ENCODE measurements around the gene ZNF574.

The ZNF574 gene

DNA sequence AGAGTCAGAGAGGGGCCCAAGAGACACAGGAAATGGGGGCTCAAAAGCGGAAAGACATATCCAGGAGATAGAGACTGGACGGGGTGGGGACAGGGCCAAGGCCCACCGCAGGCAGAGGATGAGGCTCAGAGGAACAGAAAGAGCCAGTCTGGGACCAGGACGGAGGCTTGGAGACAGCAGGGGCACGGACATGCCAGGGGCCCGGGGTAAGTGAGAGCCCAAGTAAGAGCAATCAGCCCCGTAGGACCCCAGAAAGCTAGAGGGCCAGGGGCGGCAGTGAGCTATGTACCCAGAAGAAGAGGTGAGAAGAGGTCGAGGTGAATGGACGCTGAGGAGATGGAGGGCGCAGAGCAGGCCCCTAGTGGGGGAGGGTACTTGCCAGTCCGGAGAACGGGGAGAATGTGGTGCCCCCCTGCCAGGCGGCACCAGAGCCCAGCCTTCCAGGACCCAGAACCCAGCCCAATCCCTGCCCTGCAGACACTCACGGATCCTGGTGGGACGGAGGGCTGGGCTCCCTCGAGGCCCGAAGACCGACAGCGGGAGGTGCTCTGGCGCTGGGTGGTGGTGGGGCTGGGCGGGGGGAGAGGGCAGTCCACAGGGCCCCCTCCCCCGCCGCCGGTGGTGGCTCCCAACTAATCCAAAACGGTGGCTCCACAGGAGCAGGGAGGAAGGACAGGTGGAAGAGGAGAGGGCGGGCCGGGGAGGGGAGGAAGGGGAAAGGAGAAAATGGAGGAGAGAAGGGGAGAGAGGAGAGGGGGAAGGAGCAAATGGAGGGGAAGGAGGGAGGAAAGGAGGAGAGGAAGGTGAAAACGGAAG is 7.0 kb upstream of the ZNF574 start:
- Mint-ChIP-seq H3K27me3 (peaks cover 4% of the 10 kb centered on the region), H3K27ac (no peak overlapping the region), H3K36me3 (no peaks in the 10 kb centered on the region), H3K4me3 (no peak overlapping the region), H3K4me1 (no peaks in the 10 kb centered on the region), H3K9me3 (no peaks in the 10 kb centered on the region)

- Mint-ChIP-seq H3K36me3 (no peaks in the 10 kb centered on the region), H3K27me3 (no peaks in the 10 kb centered on the region), H3K4me3 (no peak within 1 kb of the TSS), H3K9me3 (no peaks in the 10 kb centered on the region), H3K27ac (no peak within 1 kb of the TSS), H3K4me1 (peaks cover 4% of the 10 kb centered on the region)
These were observed 6.2 kb upstream of the ZNF574 start, which contains the start of gene GRIK5 for GRCh38 chr19:42069619-42070351. TSS of gene GRIK5 (minus strand) at chr19:42070206. CDS start at chr19:42065770, 4,436 bp downstream.

DNA sequence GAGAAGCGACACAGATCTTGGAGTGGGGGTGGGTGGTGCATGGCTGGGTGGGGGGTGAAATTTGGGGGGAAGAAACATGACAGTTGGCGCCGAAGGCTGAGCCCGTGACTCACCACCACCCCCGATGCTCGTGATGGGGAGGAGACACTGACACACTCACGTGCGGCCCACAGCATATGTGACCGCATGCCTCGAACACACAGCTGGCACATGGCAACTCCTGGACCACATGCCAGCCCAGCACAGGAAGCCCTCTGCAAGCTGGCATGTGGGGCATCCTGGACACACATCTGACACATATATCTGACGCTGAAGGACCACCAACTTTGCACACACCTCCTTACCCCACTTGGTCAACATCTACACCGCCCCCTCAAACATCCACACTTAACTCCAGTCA is 4.7 kb upstream of the ZNF574 start:
- H3K9me3 Mint-ChIP-seq, result no peaks in the 10 kb centered on the region
- H3K27ac Mint-ChIP-seq, result no peak overlapping the region
- no peaks in the 10 kb centered on the region for H3K27me3 Mint-ChIP-seq
- peaks cover 13% of the 10 kb centered on the region for H3K4me1 Mint-ChIP-seq
- no peak overlapping the region for H3K4me3 Mint-ChIP-seq
- H3K36me3 Mint-ChIP-seq, result peaks cover 2% of the 10 kb centered on the region

GRCh38 chr19:42074513-42075363 is 1.2 kb upstream of the ZNF574 start:
- peaks cover 34% of the 10 kb centered on the region for H3K4me1 Mint-ChIP-seq
- H3K4me3 Mint-ChIP-seq, result peak overlapping the region; percentile 94
- peak overlapping the region; percentile 100 for H3K27ac Mint-ChIP-seq
- H3K27me3 Mint-ChIP-seq, result no peaks in the 10 kb centered on the region
- H3K36me3 Mint-ChIP-seq, result peaks cover 2% of the 10 kb centered on the region
- no peaks in the 10 kb centered on the region for H3K9me3 Mint-ChIP-seq

- peaks cover 34% of the 10 kb centered on the region for H3K4me1 Mint-ChIP-seq
- no peaks in the 10 kb centered on the region for H3K9me3 Mint-ChIP-seq
These were observed 676 bp upstream of the ZNF574 start for GRCh38 chr19:42075364-42075615.

GRCh38 chr19:42076380-42076944 is 496 bp downstream of the ZNF574 start:
- peak overlapping the region; percentile 97 for H3K27ac Mint-ChIP-seq
- peaks cover 5% of the 10 kb centered on the region for H3K36me3 Mint-ChIP-seq
- no peaks in the 10 kb centered on the region for H3K27me3 Mint-ChIP-seq
- H3K9me3 Mint-ChIP-seq, result no peaks in the 10 kb centered on the region
- H3K4me3 Mint-ChIP-seq, result peak overlapping the region; percentile 96
- peaks cover 38% of the 10 kb centered on the region for H3K4me1 Mint-ChIP-seq

More at GRCh38 chr19:42075364-42075615, 676 bp upstream of the ZNF574 start:
- Mint-ChIP-seq H3K36me3 (peaks cover 2% of the 10 kb centered on the region), H3K27ac (peak overlapping the region; percentile 100), H3K4me3 (peak overlapping the region; percentile 94), H3K27me3 (no peaks in the 10 kb centered on the region)

DNA sequence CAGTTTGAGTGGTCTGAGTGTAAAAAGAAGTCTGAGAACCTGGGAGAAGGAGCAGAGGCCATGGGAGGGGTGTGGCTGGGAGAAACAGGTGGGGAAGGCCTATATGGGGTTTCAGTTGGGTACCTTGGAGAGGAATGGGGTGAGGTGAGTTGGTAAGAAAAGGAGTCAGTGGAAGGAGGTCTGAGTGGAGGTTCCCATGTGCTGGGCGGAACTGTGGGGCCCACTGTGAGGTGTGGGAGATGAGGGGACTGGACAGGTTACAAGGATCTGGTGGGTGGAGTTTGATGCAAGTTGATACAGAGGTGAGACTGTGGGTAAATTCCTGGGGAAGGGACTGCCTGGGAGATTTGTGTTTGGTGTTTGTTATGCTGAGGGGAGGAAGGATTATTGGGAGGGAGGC is 2.1 kb downstream of the ZNF574 start:
- Mint-ChIP-seq H3K4me1 (peaks cover 45% of the 10 kb centered on the region), H3K36me3 (peaks cover 8% of the 10 kb centered on the region), H3K27ac (peak overlapping the region; percentile 14), H3K4me3 (peak overlapping the region; percentile 96), H3K9me3 (no peaks in the 10 kb centered on the region), H3K27me3 (no peaks in the 10 kb centered on the region)

GRCh38 chr19:42078538-42079275 is 2.7 kb downstream of the ZNF574 start:
- Mint-ChIP-seq H3K9me3 (no peaks in the 10 kb centered on the region), H3K4me1 (peaks cover 45% of the 10 kb centered on the region), H3K27ac (peak overlapping the region; percentile 14), H3K27me3 (no peaks in the 10 kb centered on the region), H3K4me3 (peak overlapping the region; percentile 96), H3K36me3 (peaks cover 8% of the 10 kb centered on the region)

DNA sequence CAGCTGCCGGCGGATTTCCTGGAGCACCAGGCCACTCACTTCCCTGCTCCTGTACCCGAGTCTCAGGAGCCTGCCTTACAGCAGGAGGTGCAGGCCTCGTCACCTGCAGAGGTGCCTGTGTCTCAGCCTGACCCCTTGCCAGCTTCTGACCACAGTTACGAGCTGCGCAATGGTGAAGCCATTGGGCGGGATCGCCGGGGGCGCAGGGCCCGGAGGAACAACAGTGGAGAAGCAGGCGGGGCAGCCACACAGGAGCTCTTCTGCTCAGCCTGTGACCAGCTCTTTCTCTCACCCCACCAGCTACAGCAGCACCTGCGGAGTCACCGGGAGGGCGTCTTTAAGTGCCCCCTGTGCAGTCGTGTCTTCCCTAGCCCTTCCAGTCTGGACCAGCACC is 3.3 kb downstream of the ZNF574 start:
- no peak overlapping the region for H3K27ac Mint-ChIP-seq
- no peak overlapping the region for H3K4me3 Mint-ChIP-seq

DNA sequence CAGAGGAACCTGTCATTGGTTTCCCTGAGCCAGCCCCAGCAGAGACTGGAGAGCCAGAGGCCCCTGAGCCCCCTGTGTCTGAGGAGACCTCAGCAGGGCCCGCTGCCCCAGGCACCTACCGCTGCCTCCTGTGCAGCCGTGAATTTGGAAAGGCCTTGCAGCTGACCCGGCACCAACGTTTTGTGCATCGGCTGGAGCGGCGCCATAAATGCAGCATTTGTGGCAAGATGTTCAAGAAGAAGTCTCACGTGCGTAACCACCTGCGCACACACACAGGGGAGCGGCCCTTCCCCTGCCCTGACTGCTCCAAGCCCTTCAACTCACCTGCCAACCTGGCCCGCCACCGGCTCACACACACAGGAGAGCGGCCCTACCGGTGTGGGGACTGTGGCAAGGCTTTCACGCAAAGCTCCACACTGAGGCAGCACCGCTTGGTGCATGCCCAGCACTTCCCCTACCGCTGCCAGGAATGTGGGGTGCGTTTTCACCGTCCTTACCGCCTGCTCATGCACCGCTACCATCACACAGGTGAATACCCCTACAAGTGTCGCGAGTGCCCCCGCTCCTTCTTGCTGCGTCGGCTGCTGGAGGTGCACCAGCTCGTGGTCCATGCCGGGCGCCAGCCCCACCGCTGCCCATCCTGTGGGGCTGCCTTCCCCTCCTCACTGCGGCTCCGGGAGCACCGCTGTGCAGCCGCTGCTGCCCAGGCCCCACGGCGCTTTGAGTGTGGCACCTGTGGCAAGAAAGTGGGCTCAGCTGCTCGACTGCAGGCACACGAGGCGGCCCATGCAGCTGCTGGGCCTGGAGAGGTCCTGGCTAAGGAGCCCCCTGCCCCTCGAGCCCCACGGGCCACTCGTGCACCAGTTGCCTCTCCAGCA is 4.2 kb downstream of the ZNF574 start:
- H3K36me3 Mint-ChIP-seq, result peaks cover 8% of the 10 kb centered on the region
- peaks cover 40% of the 10 kb centered on the region for H3K4me1 Mint-ChIP-seq
- no peak overlapping the region for H3K27ac Mint-ChIP-seq

More for the DNA sequence above, 3.3 kb downstream of the ZNF574 start:
- peaks cover 45% of the 10 kb centered on the region for H3K4me1 Mint-ChIP-seq
- no peaks in the 10 kb centered on the region for H3K27me3 Mint-ChIP-seq
- H3K9me3 Mint-ChIP-seq, result no peaks in the 10 kb centered on the region
- peaks cover 8% of the 10 kb centered on the region for H3K36me3 Mint-ChIP-seq

DNA sequence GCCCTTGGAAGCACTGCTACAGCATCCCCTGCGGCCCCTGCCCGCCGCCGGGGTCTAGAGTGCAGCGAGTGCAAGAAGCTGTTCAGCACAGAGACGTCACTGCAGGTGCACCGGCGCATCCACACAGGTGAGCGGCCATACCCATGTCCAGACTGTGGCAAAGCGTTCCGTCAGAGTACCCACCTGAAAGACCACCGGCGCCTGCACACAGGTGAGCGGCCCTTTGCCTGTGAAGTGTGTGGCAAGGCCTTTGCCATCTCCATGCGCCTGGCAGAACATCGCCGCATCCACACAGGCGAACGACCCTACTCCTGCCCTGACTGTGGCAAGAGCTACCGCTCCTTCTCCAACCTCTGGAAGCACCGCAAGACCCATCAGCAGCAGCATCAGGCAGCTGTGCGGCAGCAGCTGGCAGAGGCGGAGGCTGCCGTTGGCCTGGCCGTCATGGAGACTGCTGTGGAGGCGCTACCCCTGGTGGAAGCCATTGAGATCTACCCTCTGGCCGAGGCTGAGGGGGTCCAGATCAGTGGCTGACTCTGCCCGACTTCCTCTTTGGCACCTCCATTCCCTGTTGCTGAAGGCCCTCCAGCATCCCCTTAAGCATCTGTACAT is 4.9 kb downstream of the ZNF574 start:
- H3K4me1 Mint-ChIP-seq, result peaks cover 34% of the 10 kb centered on the region
- no peak overlapping the region for H3K4me3 Mint-ChIP-seq
- no peak overlapping the region for H3K27ac Mint-ChIP-seq
- peaks cover 6% of the 10 kb centered on the region for H3K36me3 Mint-ChIP-seq
- H3K9me3 Mint-ChIP-seq, result no peaks in the 10 kb centered on the region
- no peaks in the 10 kb centered on the region for H3K27me3 Mint-ChIP-seq

More for the DNA sequence above, 4.2 kb downstream of the ZNF574 start:
- no peaks in the 10 kb centered on the region for H3K9me3 Mint-ChIP-seq
- H3K4me3 Mint-ChIP-seq, result no peak overlapping the region
- H3K27me3 Mint-ChIP-seq, result no peaks in the 10 kb centered on the region

DNA sequence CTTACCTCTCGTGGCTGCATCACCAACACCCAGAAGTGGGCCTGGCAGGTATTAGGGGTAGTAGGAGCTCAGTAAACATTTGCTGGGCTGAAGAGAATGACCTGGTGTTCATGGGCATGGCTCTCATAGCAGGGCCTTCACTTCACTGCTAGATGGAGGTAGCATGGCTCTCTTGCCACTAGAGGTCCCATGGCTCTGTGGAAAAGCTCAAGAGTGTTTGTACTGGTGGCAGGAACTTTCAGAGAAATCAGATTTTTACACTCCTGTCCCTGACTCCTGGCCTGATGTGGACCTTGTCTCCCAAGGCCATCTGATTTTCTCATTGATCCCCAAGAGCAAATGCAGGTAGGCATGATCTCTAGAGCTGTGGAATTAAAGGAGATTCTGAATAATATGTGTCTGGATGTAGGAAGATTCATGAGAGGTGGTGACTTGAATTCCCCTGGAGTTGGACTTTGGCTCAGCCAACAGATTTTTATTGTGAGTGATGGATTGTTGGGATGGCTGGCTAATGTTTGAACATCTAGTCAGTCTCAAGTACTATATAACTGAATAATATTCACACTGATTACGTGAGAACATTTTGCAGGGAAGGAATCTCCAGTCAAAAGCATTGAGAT is 5.7 kb downstream of the ZNF574 start:
- H3K9me3 Mint-ChIP-seq, result no peaks in the 10 kb centered on the region
- peak overlapping the region; percentile 42 for H3K27ac Mint-ChIP-seq
- no peaks in the 10 kb centered on the region for H3K27me3 Mint-ChIP-seq
- peaks cover 34% of the 10 kb centered on the region for H3K4me1 Mint-ChIP-seq
- H3K36me3 Mint-ChIP-seq, result peaks cover 6% of the 10 kb centered on the region
- H3K4me3 Mint-ChIP-seq, result no peak overlapping the region

DNA sequence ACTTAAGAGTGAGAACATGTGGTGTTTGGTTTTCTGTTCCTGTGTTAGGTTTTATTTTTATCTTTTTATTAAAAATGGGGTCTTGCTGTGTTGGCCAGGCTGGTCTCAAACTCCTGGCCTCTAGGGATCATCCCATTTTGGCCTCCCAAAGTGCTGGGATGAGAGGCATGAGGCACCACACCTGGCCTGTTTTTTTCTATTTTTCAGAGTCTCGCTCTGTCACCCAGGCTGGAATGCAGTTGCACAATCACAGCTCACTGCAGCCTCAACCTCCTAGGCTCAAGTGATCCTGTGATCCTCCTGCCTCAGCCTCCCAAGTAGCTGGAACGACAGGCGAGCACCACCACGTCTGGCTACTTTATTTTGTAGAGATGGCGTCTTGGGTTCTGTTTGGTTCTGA is 7.6 kb downstream of the ZNF574 start:
- Mint-ChIP-seq H3K27ac (no peak overlapping the region), H3K27me3 (no peaks in the 10 kb centered on the region), H3K36me3 (peaks cover 6% of the 10 kb centered on the region), H3K9me3 (no peaks in the 10 kb centered on the region), H3K4me1 (peaks cover 18% of the 10 kb centered on the region), H3K4me3 (no peak overlapping the region)

Measured in activated naive CD4-positive, alpha-beta T cell treated with anti-CD3 and anti-CD28 coated beads, Interleukin-2, amount 50 U/mL, for 24 hours (primary cell).